Measurements from ENCODE around the gene NCKAP1.
A peak's percentile ranks its signal among the peaks of the same experiment; 100 is the strongest.

DNA sequence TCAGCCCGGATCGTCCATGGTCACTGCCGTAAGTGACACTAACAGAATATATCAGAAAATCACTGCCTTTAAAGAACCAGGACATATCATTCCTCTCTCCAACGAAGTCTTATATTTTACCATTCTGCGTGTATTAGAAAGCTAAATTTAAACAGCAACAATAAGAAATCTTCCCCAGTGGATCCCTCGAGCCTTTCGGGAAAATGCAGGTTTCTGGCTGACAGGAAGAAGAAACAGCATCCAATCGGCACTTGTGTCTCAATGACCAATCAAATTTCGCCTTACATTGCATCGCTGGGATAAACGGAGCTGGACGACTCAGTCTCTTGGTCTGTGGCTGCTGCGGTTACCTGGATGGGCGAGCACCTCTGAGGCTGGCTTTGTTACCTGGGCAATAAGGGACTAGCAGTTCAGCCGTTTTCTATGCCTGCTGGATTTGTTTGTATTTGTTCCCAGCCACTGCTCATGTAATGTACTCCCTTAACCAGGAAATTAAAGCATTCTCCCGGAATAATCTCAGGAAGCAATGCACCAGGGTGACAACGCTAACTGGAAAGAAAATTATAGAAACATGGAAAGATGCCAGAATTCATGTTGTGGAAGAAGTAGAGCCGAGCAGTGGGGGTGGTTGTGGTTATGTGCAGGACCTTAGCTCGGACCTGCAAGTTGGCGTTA, 40.3 kb upstream of the NCKAP1 start, which contains the start of gene DUSP19:
- TF ChIP-seq, protein P1, sequence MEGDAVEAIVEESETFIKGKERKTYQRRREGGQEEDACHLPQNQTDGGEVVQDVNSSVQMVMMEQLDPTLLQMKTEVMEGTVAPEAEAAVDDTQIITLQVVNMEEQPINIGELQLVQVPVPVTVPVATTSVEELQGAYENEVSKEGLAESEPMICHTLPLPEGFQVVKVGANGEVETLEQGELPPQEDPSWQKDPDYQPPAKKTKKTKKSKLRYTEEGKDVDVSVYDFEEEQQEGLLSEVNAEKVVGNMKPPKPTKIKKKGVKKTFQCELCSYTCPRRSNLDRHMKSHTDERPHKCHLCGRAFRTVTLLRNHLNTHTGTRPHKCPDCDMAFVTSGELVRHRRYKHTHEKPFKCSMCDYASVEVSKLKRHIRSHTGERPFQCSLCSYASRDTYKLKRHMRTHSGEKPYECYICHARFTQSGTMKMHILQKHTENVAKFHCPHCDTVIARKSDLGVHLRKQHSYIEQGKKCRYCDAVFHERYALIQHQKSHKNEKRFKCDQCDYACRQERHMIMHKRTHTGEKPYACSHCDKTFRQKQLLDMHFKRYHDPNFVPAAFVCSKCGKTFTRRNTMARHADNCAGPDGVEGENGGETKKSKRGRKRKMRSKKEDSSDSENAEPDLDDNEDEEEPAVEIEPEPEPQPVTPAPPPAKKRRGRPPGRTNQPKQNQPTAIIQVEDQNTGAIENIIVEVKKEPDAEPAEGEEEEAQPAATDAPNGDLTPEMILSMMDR (IDR thresholded peaks at IDR 0.05), result no peak
- TF ChIP-seq POLR2A (IDR thresholded peaks at IDR 0.05), result peak; percentile 67 to 89
